BLaER1 treated with 17β-estradiol and CSF1 and Interleukin-3, amounts not matched to agents 10 nM and 100 nM (cell line): ENCODE results near the gene WDR93.
"Not testable (repeated sequence)": the region's sequence is repeated elsewhere in the genome, so short reads cannot be mapped to it uniquely, and the experiment has no call there.

Experiments
- H3K27ac ChIP-seq, 11 experiments: shearing (Covaris generic); formaldehyde crosslinking; 2 replicates each; pipeline ENCODE4 v1.8.1; 2022
- H3K27me3 ChIP-seq, 11 experiments: shearing (Covaris generic); formaldehyde crosslinking; 2 replicates each; pipeline ENCODE4 v1.8.1; 2022
- H3K36me3 ChIP-seq, 11 experiments: shearing (Covaris generic); formaldehyde crosslinking; 2 replicates each; pipeline ENCODE4 v1.8.1; 2022
- H3K4me1 ChIP-seq, 10 experiments: shearing (Covaris generic); formaldehyde crosslinking; 2 replicates each; pipeline ENCODE4 v1.8.1; 2022
- H3K4me2 ChIP-seq, 11 experiments: shearing (Covaris generic); formaldehyde crosslinking; 2 replicates each; pipeline ENCODE4 v1.8.1; 2022
- H3K4me3 ChIP-seq, 10 experiments: shearing (Covaris generic); formaldehyde crosslinking; 2 replicates each; pipeline ENCODE4 v1.8.1; 2022
- H3K9ac ChIP-seq, 11 experiments: shearing (Covaris generic); formaldehyde crosslinking; 2 replicates each; pipeline ENCODE4 v1.8.1; 2022
- H3K9me3 ChIP-seq, 11 experiments: shearing (Covaris generic); formaldehyde crosslinking; replicated peaks in 1 of 11; 2 replicates each; pipeline ENCODE4 v1.8.1; 2022
- H4K20me1 ChIP-seq, 11 experiments: shearing (Covaris generic); formaldehyde crosslinking; 2 replicates each; pipeline ENCODE4 v1.8.1; 2022
- Cebpa-rat ChIP-seq, 11 experiments: shearing (Covaris generic); IDR thresholded peaks; 2 replicates each; pipeline ENCODE4 v1.8.1; 2022

The WDR93 gene

GRCh38 chr15:89686522-89686921 is 4.1 kb upstream of the WDR93 start:
- H3K9ac ChIP-seq, result no peak overlapping the region
- H3K27ac ChIP-seq, result no peak overlapping the region
- peaks cover 5 to 10% (median 8%) of the 10 kb centered on the region in 11 experiments; a peak in 8 of 22 replicates for H3K9me3 ChIP-seq
- H4K20me1 ChIP-seq, result no peaks in the 10 kb centered on the region
- H3K27me3 ChIP-seq, result no peaks in the 10 kb centered on the region
- H3K4me1 ChIP-seq, result no peaks in the 10 kb centered on the region
- no peaks in the 10 kb centered on the region for H3K36me3 ChIP-seq
- no peak overlapping the region for H3K4me3 ChIP-seq
- TF ChIP-seq Cebpa-rat (IDR thresholded peaks at IDR 0.05), result no peak
- no peak overlapping the region for H3K4me2 ChIP-seq

GRCh38 chr15:89689930-89690275 is 708 bp upstream of the WDR93 start:
- not testable (repeated sequence) for H3K4me1 ChIP-seq, H4K20me1 ChIP-seq, H3K9ac ChIP-seq, H3K27ac ChIP-seq, H3K4me2 ChIP-seq, H3K27me3 ChIP-seq, H3K4me3 ChIP-seq, H3K36me3 ChIP-seq
- peaks cover 5 to 10% (median 8%) of the 10 kb centered on the region in 11 experiments; a peak in 8 of 22 replicates for H3K9me3 ChIP-seq

GRCh38 chr15:89693091-89693490 is 2.5 kb downstream of the WDR93 start:
- no peak overlapping the region for H3K4me3 ChIP-seq
- H3K27me3 ChIP-seq, result no peaks in the 10 kb centered on the region
- TF ChIP-seq Cebpa-rat (IDR thresholded peaks at IDR 0.05), result no peak
- H3K9me3 ChIP-seq, result peaks cover 5 to 10% (median 8%) of the 10 kb centered on the region in 11 experiments; a peak in 8 of 22 replicates
- no peak overlapping the region for H3K27ac ChIP-seq
- no peaks in the 10 kb centered on the region for H3K4me1 ChIP-seq
- no peak overlapping the region for H3K4me2 ChIP-seq
- H3K36me3 ChIP-seq, result no peaks in the 10 kb centered on the region
- H3K9ac ChIP-seq, result no peak overlapping the region
- no peaks in the 10 kb centered on the region for H4K20me1 ChIP-seq

GRCh38 chr15:89693696-89694095 is 3.1 kb downstream of the WDR93 start:
- no peak overlapping the region for H3K27ac ChIP-seq

GRCh38 chr15:89695198-89695597 is 4.6 kb downstream of the WDR93 start:
- Histone ChIP-seq H3K36me3 (no peaks in the 10 kb centered on the region), H3K4me3 (no peak overlapping the region), H3K9ac (no peak overlapping the region), H3K27ac (no peak overlapping the region), H3K27me3 (no peaks in the 10 kb centered on the region), H3K4me2 (no peak overlapping the region), H4K20me1 (no peaks in the 10 kb centered on the region), H3K4me1 (no peaks in the 10 kb centered on the region), H3K9me3 (peaks cover 5 to 8% (median 7%) of the 10 kb centered on the region in 11 experiments; a peak in 8 of 22 replicates)
- no peak for TF ChIP-seq Cebpa-rat (IDR thresholded peaks at IDR 0.05)

More at GRCh38 chr15:89693696-89694095, 3.1 kb downstream of the WDR93 start:
- TF ChIP-seq Cebpa-rat (IDR thresholded peaks at IDR 0.05), result no peak
- H3K4me3 ChIP-seq, result no peak overlapping the region
- H3K9ac ChIP-seq, result no peak overlapping the region
- no peaks in the 10 kb centered on the region for H4K20me1 ChIP-seq
- H3K27me3 ChIP-seq, result no peaks in the 10 kb centered on the region
- no peak overlapping the region for H3K4me2 ChIP-seq
- H3K9me3 ChIP-seq, result peaks cover 5 to 10% (median 8%) of the 10 kb centered on the region in 11 experiments; a peak in 8 of 22 replicates
- no peaks in the 10 kb centered on the region for H3K36me3 ChIP-seq
- no peaks in the 10 kb centered on the region for H3K4me1 ChIP-seq

- TF ChIP-seq Cebpa-rat (IDR thresholded peaks at IDR 0.05), result no peak
- Histone ChIP-seq H3K9me3 (no peaks in the 10 kb centered on the region), H4K20me1 (no peaks in the 10 kb centered on the region)
Measured at GRCh38 chr15:89704411-89704810, 13.8 kb downstream of the WDR93 start.

GRCh38 chr15:89707577-89707976 is 17.0 kb downstream of the WDR93 start:
- H3K4me2 ChIP-seq, result no peak overlapping the region
- H3K9ac ChIP-seq, result no peak overlapping the region
- H3K9me3 ChIP-seq, result no peaks in the 10 kb centered on the region
- H3K27ac ChIP-seq, result no peak overlapping the region
- H3K4me1 ChIP-seq, result no peaks in the 10 kb centered on the region
- no peak overlapping the region for H3K4me3 ChIP-seq
- no peak for TF ChIP-seq Cebpa-rat (IDR thresholded peaks at IDR 0.05)
- H4K20me1 ChIP-seq, result no peaks in the 10 kb centered on the region
- H3K27me3 ChIP-seq, result no peaks in the 10 kb centered on the region
- no peaks in the 10 kb centered on the region for H3K36me3 ChIP-seq

More at GRCh38 chr15:89704411-89704810, 13.8 kb downstream of the WDR93 start:
- H3K4me1 ChIP-seq, result no peaks in the 10 kb centered on the region
- H3K27ac ChIP-seq, result no peak overlapping the region
- H3K4me2 ChIP-seq, result no peak overlapping the region
- no peaks in the 10 kb centered on the region for H3K36me3 ChIP-seq
- H3K4me3 ChIP-seq, result no peak overlapping the region
- H3K9ac ChIP-seq, result no peak overlapping the region
- no peaks in the 10 kb centered on the region for H3K27me3 ChIP-seq

- Histone ChIP-seq H3K27ac (no peak overlapping the region), H3K27me3 (no peaks in the 10 kb centered on the region), H3K4me1 (no peaks in the 10 kb centered on the region), H4K20me1 (no peaks in the 10 kb centered on the region), H3K9me3 (no peaks in the 10 kb centered on the region), H3K9ac (no peak overlapping the region), H3K4me2 (no peak overlapping the region), H3K36me3 (no peaks in the 10 kb centered on the region), H3K4me3 (no peak overlapping the region)
- TF ChIP-seq Cebpa-rat (IDR thresholded peaks at IDR 0.05), result no peak
Measured at GRCh38 chr15:89714775-89715174, 24.2 kb downstream of the WDR93 start.

- Histone ChIP-seq H4K20me1 (no peaks in the 10 kb centered on the region), H3K9ac (no peak overlapping the region)
Measured at GRCh38 chr15:89723031-89723430, 32.4 kb downstream of the WDR93 start.

GRCh38 chr15:89724621-89725020 is 34.0 kb downstream of the WDR93 start:
- Histone ChIP-seq H3K9ac (no peak overlapping the region), H4K20me1 (no peaks in the 10 kb centered on the region; a peak in 1 of 22 replicates), H3K9me3 (peaks cover 9 to 20% (median 15%) of the 10 kb centered on the region in 11 experiments; a peak in 21 of 22 replicates), H3K4me3 (no peak overlapping the region), H3K4me1 (no peaks in the 10 kb centered on the region), H3K4me2 (no peak overlapping the region), H3K27me3 (no peaks in the 10 kb centered on the region), H3K36me3 (no peaks in the 10 kb centered on the region), H3K27ac (no peak overlapping the region)
- TF ChIP-seq Cebpa-rat (IDR thresholded peaks at IDR 0.05), result no peak

More at GRCh38 chr15:89723031-89723430, 32.4 kb downstream of the WDR93 start:
- Histone ChIP-seq H3K4me3 (no peak overlapping the region), H3K27ac (no peak overlapping the region), H3K4me1 (no peaks in the 10 kb centered on the region), H3K4me2 (no peak overlapping the region), H3K9me3 (peaks cover 9 to 20% (median 15%) of the 10 kb centered on the region in 11 experiments; a peak in 21 of 22 replicates), H3K36me3 (no peaks in the 10 kb centered on the region), H3K27me3 (no peaks in the 10 kb centered on the region)
- no peak for TF ChIP-seq Cebpa-rat (IDR thresholded peaks at IDR 0.05)
